SK-N-SH treated with all-trans-retinoic acid at 6 μM for 48 hours (cell line): ENCODE results near the gene TXNDC16.

ENCODE experiments used
- ATAC-seq: fragments of 200-7000 bp; cut with Tn5 transposase; 3 replicates; pipeline ENCODE4 v1.9.1; 2020; ENCODE audit warnings: mild to moderate bottlenecking, moderate library complexity
- ARNTL ChIP-seq: fragments of 450-650 bp; formaldehyde crosslinking; IDR thresholded peaks from 2 replicates; pipeline ENCODE4 v1.5.0; 2020; ENCODE audit warnings: low read depth, mild to moderate bottlenecking, moderate library complexity, borderline replicate concordance
- BACH2 ChIP-seq: fragments of 250-450 bp; sonication (Bioruptor Pico); IDR thresholded peaks from 2 replicates; pipeline ENCODE4 v1.9.0; 2021; ENCODE audit warnings: mild to moderate bottlenecking, borderline replicate concordance
- CREB5 ChIP-seq: fragments of 250-450 bp; sonication (Bioruptor Pico); IDR thresholded peaks from 2 replicates; pipeline ENCODE4 v1.5.1; 2020; ENCODE audit warnings: low read depth, mild to moderate bottlenecking, moderate library complexity
- CSDC2 ChIP-seq: fragments of 250-450 bp; sonication (Bioruptor Pico); IDR thresholded peaks from 2 replicates; pipeline ENCODE4 v1.5.0; 2020; ENCODE audit warnings: mild to moderate bottlenecking, moderate library complexity
- ESRRG ChIP-seq: fragments of 250-450 bp; sonication (Bioruptor Pico); IDR thresholded peaks from 2 replicates; pipeline ENCODE4 v1.6.1; 2021; ENCODE audit warnings: mild to moderate bottlenecking
- GLIS3 ChIP-seq: fragments of 250-450 bp; sonication (Bioruptor Pico); IDR thresholded peaks from 2 replicates; pipeline ENCODE4 v1.5.0; 2020; ENCODE audit warnings: mild to moderate bottlenecking, moderate library complexity
- ISL1 ChIP-seq: fragments of 250-450 bp; sonication (Bioruptor Pico); IDR thresholded peaks from 2 replicates; pipeline ENCODE4 v2.1.2; 2022; ENCODE audit warnings: mild to moderate bottlenecking, moderate library complexity
- OSR1 ChIP-seq: fragments of 250-450 bp; sonication (Bioruptor Pico); IDR thresholded peaks from 2 replicates; pipeline ENCODE4 v1.8.0; 2022; ENCODE audit warnings: moderate library complexity, mild to moderate bottlenecking, inconsistent platforms
- PATZ1 ChIP-seq: fragments of 250-450 bp; sonication (Bioruptor Pico); IDR thresholded peaks from 2 replicates; pipeline ENCODE4 v1.8.0; 2020; ENCODE audit warnings: mild to moderate bottlenecking, moderate library complexity, borderline replicate concordance
- PPARA ChIP-seq: fragments of 250-450 bp; sonication (Bioruptor Pico); IDR thresholded peaks from 2 replicates; pipeline ENCODE4 v1.5.0; 2020; ENCODE audit warnings: mild to moderate bottlenecking, borderline replicate concordance
- RARB ChIP-seq: fragments of 250-450 bp; sonication (Bioruptor Pico); IDR thresholded peaks from 2 replicates; pipeline ENCODE4 v1.8.0; 2021; ENCODE audit warnings: mild to moderate bottlenecking, moderate library complexity
- SNAI2 ChIP-seq: fragments of 250-450 bp; sonication (Bioruptor Pico); IDR thresholded peaks from 2 replicates; pipeline ENCODE4 v1.5.0; 2020; ENCODE audit warnings: mild to moderate bottlenecking, moderate library complexity
- TCF4 ChIP-seq: fragments of 250-450 bp; sonication (Bioruptor Pico); IDR thresholded peaks from 2 replicates; pipeline ENCODE4 v1.8.0; 2021; ENCODE audit warnings: mild to moderate bottlenecking, moderate library complexity, borderline replicate concordance
- TOX ChIP-seq: fragments of 250-450 bp; sonication (Bioruptor Pico); IDR thresholded peaks from 2 replicates; pipeline ENCODE4 v1.8.0; 2021; ENCODE audit warnings: mild to moderate bottlenecking, moderate library complexity, borderline replicate concordance
- TSHZ2 ChIP-seq: fragments of 250-450 bp; sonication (Bioruptor Pico); IDR thresholded peaks from 2 replicates; pipeline ENCODE4 v1.5.0; 2020; ENCODE audit warnings: mild to moderate bottlenecking, moderate library complexity
- ZC3H10 ChIP-seq: fragments of 250-450 bp; sonication (Bioruptor Pico); IDR thresholded peaks from 2 replicates; pipeline ENCODE4 v1.5.1; 2021; ENCODE audit warnings: mild to moderate bottlenecking, moderate library complexity
- ZFP3 ChIP-seq: fragments of 250-450 bp; sonication (Bioruptor Pico); IDR thresholded peaks from 2 replicates; pipeline ENCODE4 v1.5.0; 2020; ENCODE audit warnings: mild to moderate bottlenecking, moderate library complexity
- ZNF565 ChIP-seq: fragments of 450-650 bp; formaldehyde crosslinking; conservative IDR thresholded peaks from 2 replicates; pipeline ENCODE4 v1.5.0; 2020; ENCODE audit warnings: low read depth, mild to moderate bottlenecking, moderate library complexity
- ZNF8 ChIP-seq: fragments of 450-650 bp; formaldehyde crosslinking; IDR thresholded peaks from 2 replicates; pipeline ENCODE4 v1.5.0; 2020; ENCODE audit warnings: mild to moderate bottlenecking, moderate library complexity
- TF ChIP-seq, protein P1 (sequence below): fragments of 250-450 bp; sonication (Bioruptor Pico); IDR thresholded peaks from 2 replicates; pipeline ENCODE4 v1.5.1; 2021; ENCODE audit warnings: mild to moderate bottlenecking, moderate library complexity

Gene TXNDC16

DNA sequence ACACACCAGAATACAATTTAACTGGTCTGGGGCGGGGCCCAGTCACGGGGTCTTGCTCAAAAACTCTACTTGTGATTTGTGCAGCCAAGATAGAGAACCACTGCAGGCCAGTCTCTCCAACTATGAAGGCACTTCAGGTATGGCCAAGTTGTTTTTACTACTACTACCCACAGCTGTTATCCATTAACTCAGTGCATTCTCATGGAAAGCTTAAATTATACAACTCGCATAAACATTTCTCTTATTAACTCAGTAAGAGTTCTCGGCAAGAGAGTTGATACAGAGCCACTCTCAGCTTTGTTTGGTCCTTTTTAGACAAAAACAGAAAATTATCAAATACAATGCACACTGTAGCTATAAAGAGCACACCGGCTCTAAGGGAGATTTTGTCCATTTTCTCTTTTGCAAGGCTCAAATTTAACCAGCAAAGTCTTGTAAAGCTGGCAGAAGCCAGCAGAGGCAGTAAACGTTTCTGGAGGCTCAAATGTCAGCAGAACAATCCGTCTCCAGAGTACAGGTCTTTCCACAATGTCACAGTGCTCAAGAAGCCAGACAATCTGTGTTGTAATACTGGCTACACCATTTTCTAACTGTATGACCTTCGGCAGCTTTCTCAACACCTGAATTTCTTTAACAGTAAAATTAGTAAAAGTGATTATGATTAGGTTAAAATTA lies 152.2 kb downstream of the TXNDC16 start:
- TF ChIP-seq ARNTL (CRISPR knock-in tag): no peak
- TF ChIP-seq TOX (CRISPR knock-in tag): no peak
- TF ChIP-seq ZNF565 (CRISPR knock-in tag): no peak
- no peak for TF ChIP-seq ISL1 (CRISPR knock-in tag)
- TF ChIP-seq TCF4 (CRISPR knock-in tag): no peak
- no peak for TF ChIP-seq SNAI2 (CRISPR knock-in tag)
- no peak for TF ChIP-seq BACH2 (CRISPR knock-in tag)
- TF ChIP-seq ZC3H10 (CRISPR knock-in tag): no peak
- no peak for TF ChIP-seq GLIS3 (CRISPR knock-in tag)
- no peak for TF ChIP-seq ZNF8 (CRISPR knock-in tag)
- no peak for TF ChIP-seq OSR1 (CRISPR knock-in tag)
- TF ChIP-seq CSDC2 (CRISPR knock-in tag): no peak
- no peak for TF ChIP-seq TSHZ2 (CRISPR knock-in tag)
- TF ChIP-seq PPARA (CRISPR knock-in tag): no peak
- TF ChIP-seq ZFP3 (CRISPR knock-in tag): no peak
- ATAC-seq: peak; percentile 81

DNA sequence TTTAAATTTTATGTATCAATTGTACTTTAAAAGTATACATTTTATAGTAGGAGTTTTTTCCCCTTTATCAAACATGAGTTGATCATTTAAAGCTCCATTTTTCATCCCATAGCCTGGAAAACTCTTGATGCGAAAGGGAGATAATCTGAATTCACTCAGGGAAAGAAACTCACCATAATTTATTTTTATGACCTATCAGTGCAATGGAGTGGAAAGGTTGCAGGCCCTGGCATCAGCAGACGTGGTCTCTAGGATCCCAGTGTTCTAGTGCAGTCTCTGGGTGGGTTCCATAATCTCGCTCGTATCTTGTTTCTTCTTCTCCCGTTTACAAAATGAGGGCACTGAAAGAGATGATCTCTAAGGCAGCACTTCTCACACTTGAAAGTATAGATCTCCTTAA lies 153.2 kb downstream of the TXNDC16 start:
- ATAC-seq: no peak
- TF ChIP-seq TOX (CRISPR knock-in tag): no peak
- TF ChIP-seq ZFP3 (CRISPR knock-in tag): no peak
- TF ChIP-seq PATZ1 (CRISPR knock-in tag): no peak
- no peak for TF ChIP-seq ZNF8 (CRISPR knock-in tag)
- no peak for TF ChIP-seq BACH2 (CRISPR knock-in tag)
- no peak for TF ChIP-seq ZC3H10 (CRISPR knock-in tag)
- TF ChIP-seq ARNTL (CRISPR knock-in tag): no peak
- no peak for TF ChIP-seq GLIS3 (CRISPR knock-in tag)
- TF ChIP-seq OSR1 (CRISPR knock-in tag): no peak
- TF ChIP-seq CSDC2 (CRISPR knock-in tag): no peak

- no peak for ATAC-seq
- TF ChIP-seq CREB5 (CRISPR knock-in tag) (no peak), ZC3H10 (CRISPR knock-in tag) (no peak)
- TF ChIP-seq, all 23 proteins: peak for 0
Observed at GRCh38 chr14:52397844-52398243, 154.5 kb downstream of the TXNDC16 start.

DNA sequence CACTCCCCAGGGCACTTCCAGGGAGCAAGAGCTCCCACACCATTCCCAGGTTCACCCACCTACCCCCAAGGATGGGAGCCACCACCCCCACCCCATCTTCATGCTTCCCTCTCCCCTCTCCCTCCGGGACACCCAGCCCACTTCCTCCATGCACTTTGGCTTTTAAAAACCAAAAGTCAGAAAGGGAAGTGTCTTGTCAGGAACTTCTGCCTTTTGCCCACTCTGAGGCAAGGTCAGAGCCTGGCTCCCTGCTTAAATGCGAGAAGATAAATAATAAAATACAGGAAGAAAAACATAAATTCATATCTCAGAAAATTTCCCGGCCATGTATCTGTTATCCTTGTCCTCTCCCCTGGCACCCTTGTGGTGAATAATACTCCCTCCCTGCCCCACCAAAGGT lies 156.6 kb downstream of the TXNDC16 start:
- no peak for ATAC-seq
- TF ChIP-seq ZNF565 (CRISPR knock-in tag) (no peak), PATZ1 (CRISPR knock-in tag) (no peak), CREB5 (CRISPR knock-in tag) (no peak), OSR1 (CRISPR knock-in tag) (no peak), ESRRG (CRISPR knock-in tag) (no peak), TSHZ2 (CRISPR knock-in tag) (no peak), RARB (CRISPR knock-in tag) (no peak), GLIS3 (CRISPR knock-in tag) (no peak)
- TF ChIP-seq, protein P1, sequence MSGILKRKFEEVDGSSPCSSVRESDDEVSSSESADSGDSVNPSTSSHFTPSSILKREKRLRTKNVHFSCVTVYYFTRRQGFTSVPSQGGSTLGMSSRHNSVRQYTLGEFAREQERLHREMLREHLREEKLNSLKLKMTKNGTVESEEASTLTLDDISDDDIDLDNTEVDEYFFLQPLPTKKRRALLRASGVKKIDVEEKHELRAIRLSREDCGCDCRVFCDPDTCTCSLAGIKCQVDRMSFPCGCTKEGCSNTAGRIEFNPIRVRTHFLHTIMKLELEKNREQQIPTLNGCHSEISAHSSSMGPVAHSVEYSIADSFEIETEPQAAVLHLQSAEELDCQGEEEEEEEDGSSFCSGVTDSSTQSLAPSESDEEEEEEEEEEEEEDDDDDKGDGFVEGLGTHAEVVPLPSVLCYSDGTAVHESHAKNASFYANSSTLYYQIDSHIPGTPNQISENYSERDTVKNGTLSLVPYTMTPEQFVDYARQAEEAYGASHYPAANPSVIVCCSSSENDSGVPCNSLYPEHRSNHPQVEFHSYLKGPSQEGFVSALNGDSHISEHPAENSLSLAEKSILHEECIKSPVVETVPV (CRISPR knock-in tag): no peak
